HG03571 (cell line): Measurements from ENCODE around the gene NINJ2.
"Not testable (repeated sequence)": the region's sequence is repeated elsewhere in the genome, so short reads cannot be mapped to it uniquely, and the experiment has no call there.

Source experiments
- ATAC-seq: cut with Tn5 transposase; IDR thresholded peaks from one replicate; pipeline ENCODE4 v1.9.1; 2021; ENCODE audit not compliant: unreplicated experiment

Gene NINJ2, protein sequence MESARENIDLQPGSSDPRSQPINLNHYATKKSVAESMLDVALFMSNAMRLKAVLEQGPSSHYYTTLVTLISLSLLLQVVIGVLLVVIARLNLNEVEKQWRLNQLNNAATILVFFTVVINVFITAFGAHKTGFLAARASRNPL

DNA sequence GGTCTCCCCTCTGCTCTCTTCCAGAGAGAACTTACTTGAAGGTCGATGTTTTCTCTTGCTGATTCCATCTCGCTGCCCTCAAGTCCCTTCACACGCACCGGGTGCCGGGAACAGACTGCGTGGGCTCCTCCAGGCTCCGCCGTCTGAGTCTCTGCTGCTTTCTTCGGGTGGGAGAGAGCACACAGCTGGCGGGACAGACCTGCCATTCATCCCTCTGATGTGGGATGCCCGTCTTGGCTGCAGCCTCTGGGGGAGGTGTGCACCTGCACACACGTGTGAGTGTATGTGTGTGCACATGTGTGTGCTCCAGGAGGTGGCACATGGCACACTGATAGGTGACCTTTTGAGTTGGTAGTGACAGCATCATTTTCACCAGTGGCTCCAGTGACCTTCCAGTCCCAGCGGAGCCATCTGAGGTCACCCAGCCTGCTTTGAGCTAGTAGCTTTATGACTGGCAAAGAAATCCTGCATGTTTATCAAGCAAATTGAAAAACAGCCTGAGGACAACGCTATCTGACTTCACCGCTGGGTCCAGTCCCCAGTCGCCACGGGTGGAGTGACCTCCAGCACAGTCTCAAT is at the start of gene NINJ2:
Gene NINJ2, minus strand, starts transcription at position 153 of the 579 bp plus-strand sequence. Its CDS starts 85 bp downstream, at position 68.
- no peak for ATAC-seq

DNA sequence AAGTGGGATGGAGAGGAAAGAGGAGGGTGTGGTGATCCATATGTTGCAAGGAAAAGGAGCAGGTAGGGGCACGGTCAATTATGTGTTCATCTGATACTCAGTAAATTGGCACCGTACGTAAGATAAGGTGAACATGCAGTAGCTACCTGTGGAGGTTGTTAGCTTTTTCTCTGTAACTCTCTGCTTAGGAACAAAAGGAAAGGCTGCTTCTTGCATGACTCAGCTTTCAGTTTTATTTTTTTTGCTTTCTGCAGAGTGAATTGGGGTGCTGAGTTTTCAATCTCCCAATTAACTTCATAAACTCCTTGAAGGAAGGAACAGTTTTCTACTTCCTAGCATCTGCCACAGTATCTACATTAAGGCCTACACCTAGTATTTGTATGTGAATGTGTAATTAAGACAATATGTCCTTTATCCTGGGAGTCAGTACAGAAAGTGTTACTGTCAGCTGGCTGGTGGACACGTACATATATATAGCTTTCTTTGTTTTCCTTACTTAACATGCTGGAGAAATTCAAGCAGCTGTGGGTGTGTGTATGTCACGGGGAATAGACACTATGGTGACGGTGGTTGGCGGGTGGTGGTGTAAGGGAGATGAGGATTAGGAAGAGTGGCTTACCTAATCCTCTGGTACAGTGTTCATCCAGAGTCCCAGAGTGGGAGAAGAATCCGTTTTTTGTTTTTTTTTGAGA is 49.1 kb upstream of the NINJ2 start:
- ATAC-seq, result no peak

DNA sequence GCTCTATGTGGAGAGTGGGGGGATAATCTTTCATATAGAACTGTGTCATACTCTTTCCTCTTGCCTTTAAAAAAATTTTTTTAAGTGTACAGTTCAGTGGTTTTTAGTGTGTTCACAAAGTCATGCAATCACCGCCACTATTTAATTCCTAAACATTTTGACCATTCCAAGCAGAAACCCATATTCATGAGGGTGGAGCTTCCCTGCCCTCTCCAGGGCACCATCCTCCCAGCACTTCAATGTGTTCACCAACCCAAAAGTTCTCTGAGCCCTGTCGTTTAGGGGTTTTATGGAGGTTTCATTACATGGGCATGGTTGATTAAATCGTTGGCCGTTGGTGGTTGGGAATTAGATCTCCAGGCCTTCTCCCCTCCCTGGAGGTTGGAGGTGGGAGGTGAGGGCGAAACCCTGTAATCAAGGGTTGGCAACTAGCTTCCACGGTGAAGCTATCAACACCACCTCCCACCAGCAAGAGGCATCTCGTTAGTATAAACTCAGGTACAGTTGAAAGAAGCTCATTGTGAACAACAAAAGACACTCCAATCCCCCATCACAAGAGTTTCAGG is 46.3 kb upstream of the NINJ2 start:
- no peak for ATAC-seq

DNA sequence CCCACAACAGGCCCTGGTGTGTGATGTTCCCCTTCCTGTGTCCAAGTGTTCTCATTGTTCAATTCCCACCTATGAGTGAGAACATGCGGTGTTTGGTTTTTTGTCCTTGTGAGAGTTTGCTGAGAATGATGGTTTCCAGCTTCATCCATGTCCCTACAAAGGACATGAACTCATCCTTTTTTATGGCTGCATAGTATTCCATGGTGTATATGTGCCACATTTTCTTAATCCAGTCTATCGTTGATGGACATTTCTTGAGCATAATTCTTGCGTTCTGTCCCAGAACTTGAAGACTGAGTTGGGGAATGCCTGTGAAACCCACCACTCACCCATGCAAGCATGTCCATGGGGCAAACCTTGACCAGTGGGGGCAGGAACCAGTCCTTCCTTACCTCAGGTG is 44.8 kb upstream of the NINJ2 start:
- ATAC-seq, result not testable (repeated sequence)

DNA sequence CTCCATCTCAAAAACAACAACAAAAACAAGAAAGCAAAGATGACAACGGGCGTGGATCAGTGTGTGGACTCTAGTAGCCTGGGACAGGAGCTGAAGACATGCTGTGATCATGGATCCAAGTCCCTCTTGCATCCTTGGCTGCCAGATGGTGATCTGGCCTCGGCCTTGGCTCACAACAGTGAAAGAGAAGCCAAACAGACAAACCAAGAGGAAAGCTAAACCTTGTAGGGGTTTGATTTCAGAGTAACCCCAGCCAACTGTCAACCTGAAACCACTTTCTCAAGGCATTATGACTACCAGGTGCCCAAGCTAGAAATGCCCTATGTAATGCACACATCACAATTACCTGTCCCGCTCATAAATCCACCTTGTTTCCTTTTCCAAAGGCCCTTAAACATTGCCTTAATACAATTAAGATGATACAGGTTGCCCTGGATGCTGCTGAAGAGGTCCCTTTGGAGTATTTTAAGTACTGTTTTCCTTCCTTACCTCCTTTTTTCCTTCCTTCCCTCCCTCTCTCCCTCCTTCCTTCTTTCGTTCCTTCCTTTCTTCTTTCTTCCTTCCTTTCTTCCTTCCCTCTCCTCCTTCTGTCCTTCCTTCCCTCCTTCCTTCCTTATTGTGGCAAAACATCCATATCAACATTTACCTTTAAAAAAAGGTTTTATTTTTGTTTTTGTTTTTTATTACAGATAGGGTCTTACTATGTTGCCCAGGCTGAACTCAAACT is 41.4 kb upstream of the NINJ2 start:
- ATAC-seq, result no peak

DNA sequence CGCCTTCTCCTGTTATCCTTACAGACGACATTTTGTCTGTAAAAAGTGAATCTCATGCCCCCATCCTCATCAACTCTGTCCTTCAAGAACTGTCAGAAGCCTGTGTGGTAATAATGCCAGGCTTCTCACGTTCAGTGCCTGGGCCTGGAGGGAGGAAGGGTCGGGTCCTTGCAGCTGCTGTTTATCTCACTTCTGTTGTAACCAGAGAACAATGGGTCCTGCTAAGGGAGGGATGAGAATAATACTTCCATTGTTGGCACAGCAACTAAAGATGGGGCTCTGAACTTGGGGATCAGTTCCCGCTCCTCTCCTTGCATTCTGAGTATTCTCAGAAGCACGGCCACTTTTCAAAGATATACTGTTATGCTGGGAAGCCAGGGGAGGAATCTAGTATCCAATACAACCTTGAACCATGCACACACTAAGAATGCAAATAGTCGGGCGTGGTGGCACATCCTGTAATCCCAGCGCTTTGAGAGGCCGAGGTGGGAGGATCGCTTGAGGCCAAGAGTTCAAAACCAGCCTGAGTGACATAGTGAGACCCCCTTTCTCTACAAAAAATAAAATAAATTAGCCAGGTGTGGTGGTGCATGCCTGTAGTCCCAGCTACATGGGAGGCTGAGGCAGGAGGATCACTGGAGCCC is 38.8 kb upstream of the NINJ2 start:
- no peak for ATAC-seq

DNA sequence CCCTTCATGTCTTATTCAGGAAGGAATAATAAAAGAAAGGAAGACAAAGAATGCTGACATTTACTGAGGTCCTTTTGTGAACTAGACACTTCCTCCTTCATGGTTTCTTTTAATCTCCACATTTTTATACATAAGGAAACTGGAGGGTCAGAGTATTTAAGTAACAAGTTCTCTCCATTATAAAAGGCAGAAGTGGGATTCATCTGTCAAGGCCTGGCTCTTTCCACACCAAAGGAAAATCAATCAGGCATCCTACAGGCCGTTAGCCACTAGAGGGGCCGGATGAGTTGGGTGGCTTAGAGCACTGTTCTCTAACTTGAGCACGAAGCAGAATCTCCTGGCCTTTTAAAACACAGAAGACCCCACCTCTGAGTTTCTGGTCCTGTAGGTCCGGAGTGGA is 36.8 kb upstream of the NINJ2 start:
- ATAC-seq, result no peak

DNA sequence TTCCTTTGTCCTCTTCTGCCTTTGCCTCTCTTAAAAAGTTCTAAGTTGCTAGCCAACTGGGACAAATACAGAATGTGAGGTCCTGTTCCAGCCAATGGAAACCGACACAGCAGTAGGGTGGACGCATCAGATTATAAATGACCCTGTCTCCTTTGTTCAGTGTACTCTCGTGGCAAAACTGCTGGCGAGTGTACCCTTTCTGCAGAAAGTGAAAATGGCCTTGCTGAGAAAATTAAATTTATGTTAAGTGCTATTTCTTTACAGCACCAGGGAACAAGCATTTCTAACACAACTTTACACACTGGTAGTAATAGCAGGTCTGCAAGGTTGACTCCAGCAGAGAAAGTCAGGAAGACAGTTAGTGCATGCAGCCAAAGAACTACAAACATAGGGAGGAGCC is 35.0 kb upstream of the NINJ2 start:
- ATAC-seq, result not testable (repeated sequence)

DNA sequence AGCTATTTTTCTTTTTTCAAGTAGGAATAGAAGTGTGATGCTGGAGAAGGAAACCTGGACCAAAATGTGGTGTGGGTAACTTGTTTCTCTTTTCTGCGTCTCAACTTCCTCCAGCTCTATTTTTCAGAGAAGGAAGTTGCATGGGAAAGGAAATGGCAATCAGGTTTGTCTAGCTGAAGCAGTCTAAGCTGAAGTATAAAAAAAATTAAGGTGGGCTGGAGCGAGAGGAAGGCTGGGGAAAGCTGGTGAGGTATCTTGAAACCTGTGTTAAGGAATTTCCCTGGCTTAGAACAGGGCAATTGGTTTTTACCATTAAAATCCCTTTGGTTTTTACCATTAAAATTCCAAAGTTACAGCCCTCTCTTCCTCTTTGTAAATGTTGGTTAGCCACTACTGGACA is 34.2 kb upstream of the NINJ2 start:
- ATAC-seq, result no peak

DNA sequence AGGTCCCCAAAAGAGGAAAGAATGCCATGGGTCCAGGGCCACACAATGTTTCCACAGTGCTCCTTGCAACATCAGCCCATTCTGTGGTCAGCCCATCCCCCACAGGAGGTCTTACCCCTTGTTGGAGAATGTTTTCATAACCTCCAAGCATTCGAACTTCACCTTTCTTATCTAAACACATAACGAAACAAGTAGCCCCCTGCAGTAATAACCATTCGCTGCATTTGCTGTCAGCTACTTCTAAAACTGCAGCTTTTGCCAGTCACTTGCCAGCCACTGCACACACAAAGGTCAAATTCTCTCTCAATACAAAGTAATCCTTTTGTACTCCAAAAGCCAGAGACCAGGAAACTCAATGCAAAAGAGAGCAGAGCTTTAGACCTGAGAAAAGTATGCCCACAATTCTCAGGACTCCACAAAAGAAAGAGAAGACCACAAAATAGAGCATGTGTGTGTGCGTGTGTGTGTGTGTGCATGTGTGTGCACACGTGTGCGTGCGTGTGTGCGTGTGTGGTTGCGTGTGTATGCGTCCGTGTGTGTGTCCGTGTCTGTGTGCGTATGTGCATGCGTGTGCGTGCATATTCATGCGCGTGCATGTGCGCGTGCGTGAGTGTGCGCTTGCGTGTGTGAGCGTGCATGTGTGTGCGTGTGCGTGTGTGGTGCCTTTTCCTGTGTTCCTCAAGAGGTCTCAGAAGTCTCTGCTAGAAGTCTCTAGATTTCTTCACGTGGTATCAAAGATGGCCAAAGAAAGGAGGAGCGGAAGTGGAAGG is 31.7 kb upstream of the NINJ2 start:
- no peak for ATAC-seq

DNA sequence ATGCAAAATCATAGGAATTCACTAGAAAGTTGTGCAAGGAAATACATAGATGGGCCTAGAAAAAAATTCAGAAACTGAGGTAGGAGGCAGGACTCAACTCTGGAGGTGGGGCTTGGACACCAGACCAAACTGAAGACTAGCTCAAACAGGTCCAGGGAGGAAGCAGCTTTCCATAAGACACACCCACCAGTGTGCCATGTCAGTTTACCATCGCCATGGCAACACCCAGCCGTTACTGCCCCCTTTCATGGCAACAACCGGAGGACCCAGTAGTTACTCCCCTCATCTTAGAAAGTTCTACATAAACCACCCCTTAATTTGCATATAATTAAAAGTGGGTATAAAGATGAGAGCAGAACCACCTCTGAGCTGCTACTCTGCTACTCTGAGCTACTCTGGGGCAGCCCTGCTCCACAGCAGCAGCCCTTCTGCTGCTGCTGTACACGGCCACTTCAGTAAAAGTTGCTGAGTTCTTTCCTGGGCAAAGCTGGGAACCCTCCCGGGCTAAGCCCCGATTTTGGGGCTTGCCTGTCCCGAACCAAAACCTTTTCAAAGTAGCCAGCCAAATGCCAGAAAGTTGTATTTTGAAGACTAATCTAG is 30.8 kb upstream of the NINJ2 start:
- ATAC-seq, result no peak

DNA sequence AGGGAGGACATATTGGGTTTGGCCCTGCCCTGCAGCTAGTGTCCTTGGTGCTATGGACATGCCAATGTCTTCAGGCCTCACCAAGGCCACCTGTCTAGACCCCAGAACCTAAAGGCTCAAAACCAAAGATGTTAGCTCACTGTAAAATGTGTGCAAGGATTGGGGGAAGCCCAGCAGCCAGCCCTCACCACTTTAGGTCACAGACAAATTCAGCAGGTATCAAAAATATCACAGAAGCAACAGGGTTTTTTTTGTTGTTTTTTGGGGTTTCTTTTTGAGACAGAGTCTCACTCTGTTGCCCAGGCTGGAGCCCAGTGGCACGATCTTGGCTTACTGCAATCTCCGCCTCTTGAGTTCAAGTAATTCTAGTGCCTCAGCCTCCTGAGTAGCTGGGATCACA is 29.0 kb upstream of the NINJ2 start:
- no peak for ATAC-seq

DNA sequence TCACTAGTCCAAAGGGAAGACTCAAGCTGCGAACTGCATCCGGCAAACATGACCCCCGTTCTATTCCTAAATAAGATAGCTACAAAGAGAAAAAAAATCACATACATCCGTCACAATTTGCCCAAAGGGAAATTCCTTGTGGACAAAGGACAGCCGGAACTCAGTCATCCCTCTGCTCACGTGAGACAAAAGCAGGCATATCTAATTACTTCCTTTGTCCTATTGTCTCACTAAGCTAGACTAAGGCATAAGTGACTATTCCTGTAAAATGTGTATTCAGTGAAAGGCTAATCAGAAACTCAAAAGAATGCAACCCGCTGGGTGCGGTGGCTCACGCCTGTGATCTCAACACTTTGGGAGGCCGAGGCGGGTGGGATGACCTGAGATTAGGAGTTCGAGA is 27.2 kb upstream of the NINJ2 start:
- no peak for ATAC-seq

DNA sequence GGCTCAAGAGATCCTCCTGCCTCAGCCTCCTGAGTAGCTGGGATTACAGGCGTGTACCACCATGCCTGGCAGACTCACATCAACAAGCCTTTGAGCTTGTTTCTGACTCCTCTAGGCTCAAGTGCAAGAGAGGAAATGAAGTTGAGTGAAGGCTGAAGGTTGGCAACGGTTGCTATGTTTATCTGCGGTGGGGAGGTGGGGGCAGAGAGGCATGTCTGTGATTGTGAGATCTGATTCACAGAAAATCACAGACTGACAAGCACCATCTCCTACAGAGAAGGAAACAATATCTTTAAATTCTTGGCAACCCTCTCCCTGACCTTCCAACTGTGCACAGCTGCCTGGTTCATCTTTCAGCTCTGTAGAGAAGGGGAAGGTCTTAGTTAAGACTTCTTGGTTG is 22.1 kb upstream of the NINJ2 start:
- peak; percentile 68 for ATAC-seq

DNA sequence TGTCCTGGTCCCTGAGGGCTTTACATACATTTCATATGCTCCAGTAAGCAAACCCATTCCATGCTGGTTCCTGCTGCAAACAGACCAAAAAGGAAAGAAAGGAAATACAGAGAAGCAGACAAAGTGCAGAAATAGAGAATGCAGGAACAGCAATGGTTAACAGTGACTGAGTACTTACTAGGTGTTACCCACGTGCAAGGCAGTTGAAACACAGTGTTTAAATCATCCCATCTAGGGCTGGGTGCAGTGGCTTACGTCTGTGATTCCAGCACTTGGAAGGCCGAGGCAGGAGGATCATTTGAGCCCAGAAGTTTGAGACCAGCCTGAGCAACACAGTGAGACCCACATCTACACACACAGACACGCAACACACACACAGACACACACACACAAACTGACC is 21.2 kb upstream of the NINJ2 start:
- no peak for ATAC-seq

DNA sequence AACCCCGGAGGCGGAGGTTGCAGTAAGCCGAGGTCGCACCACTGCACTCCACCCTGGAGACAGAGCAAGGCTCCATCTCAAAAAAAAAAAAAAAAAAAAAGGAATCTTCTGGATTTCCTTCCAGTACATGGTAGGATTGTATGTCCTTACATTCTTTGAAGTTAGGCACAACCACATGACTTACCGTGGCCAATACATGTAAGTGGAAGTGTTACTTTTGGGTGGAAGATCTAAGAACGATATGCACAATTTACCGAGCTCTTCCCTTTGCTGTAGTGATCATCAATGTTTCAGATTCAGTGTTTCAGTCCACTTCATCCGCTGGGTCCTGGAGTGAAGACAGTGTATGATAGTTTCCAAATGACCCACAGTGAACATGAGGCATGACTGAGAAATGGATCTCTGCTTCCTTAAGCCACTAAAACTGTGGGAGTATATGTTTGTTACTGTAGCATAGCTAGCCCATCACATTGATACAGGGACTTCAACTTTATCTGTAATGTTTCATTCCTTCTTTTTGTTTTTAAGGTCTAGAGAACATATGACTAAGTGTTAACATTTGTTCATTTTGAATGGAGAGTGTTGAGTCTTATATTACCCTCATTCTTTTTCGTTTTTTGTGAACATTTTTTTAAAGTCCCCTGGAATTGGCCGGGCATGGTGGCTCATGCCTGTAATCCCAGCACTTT is 18.5 kb upstream of the NINJ2 start:
- no peak for ATAC-seq

DNA sequence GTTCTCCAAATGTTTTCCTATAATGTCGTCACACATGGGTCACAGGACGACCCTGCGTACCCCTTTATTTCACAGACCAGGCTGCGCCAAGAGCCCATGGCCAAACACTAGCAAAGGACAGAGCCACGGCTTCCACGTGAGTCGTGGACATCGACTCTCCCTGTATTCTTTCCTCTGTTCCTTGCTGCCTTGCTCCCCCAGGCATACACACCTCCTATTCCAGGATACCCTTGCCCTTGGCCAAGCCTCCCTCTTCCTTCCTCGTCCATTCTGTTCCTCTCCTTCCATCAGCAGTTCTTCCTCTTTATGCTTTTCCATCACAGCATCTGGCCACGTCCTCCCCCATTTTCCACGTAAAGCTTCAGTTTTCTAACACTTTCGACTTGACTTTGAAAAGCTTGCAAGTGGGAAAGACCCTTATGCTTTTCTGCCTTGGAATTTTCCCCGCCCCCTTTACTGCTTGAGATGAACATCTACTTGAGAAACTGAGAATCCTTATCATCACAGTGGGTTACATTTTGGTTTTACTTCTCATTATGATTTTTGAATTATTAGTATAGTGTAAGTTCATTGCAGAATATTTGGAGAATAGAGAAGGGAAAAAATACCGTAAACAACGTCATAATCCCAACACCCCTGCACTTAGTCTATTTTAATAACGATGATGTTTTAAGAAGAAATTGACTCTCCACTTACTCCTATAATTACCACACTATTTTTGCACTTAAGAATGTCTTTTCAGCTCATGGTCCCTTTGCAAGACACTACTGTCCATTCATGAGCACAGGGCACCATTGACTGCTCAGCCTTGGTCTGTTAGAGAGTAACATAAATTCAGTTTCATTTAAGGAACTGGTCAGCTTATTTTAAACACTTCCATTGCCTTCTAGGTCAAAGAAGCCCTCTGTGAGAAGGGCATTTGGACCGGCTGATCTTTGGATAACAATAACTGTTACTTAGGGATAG is 15.8 kb upstream of the NINJ2 start:
- no peak for ATAC-seq

DNA sequence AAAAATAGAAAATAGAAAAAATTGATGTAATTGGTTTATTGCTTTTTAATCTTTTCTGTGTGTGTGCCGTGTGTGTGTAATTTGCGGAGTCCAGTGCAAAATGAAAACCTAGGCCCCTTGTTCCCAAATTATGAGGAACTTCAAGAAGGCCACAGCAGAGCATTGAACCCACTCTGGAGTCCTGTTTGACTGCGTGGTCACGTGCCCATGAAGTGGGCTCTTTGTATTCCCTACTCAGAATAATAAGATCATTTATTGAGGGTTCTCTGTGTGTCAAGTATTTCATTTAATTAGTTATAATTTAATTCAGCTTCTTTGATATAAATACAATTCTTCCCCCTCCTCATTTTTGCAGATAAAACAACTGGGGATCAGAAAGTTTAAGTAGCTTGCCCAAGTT is 12.3 kb upstream of the NINJ2 start:
- no peak for ATAC-seq
